ENCODE results near the gene RENBP. TPM values are rescaled to one million over a fixed set of nuclear protein-coding genes. Genes with fewer than 3 reads are reported as not detected.

The RENBP gene
- total RNA-seq, 6 experiments from 2014 or later, result 2.2 to 9.1 (median 5.2) TPM

- TF ChIP-seq CTCF (IDR thresholded peaks at IDR 0.05) (no peak), POLR2A (IDR thresholded peaks at IDR 0.05) (no peak)
- Histone ChIP-seq H3K9me3 (no peaks in the 10 kb centered on the region), H3K4me3 (peak within 1 kb of the TSS in 2 of 3 donors; percentile 24 to 42), H3K36me3 (no peaks in the 10 kb centered on the region), H3K27ac (peak within 1 kb of the TSS; percentile 44 to 84 (median 84)), H3K27me3 (no peaks in the 10 kb centered on the region), H3K4me1 (peaks cover 0 to 9% (median 4%) of the 10 kb centered on the region in 4 donors)
- intact Hi-C loops (cut with DNase I), result no loop called here
- ATAC-seq, result no peak
- WGBS (ENCODE audit: insufficient coverage, low coverage, low lambda C conversion rate, missing lambda C conversion rate), result 34% methylated on average over 10 of the region's 59 CpGs
- DNase-seq, result peak in 1 of 3 donors; percentile 36
These were observed 18.5 kb downstream of the RENBP start, which contains the start of gene ARHGAP4 for GRCh38 chrX:153925739-153926551. TSS of gene ARHGAP4 (minus strand) at chrX:153926264. CDS start at chrX:153926202, 62 bp downstream.

- DNase-seq, result no peak
- H3K4me3 ChIP-seq, result peak overlapping the region in 2 of 3 donors; percentile 0 to 24
- 78% methylated on average over 2 of the region's 4 CpGs for WGBS (ENCODE audit: insufficient coverage, low coverage, low lambda C conversion rate, missing lambda C conversion rate)
- H3K4me1 ChIP-seq, result peaks cover 0 to 9% (median 4%) of the 10 kb centered on the region in 4 donors
- no peaks in the 10 kb centered on the region for H3K27me3 ChIP-seq
- no peak overlapping the region for H3K27ac ChIP-seq
- TF ChIP-seq POLR2A (IDR thresholded peaks at IDR 0.05), result no peak
- no peak for TF ChIP-seq CTCF (IDR thresholded peaks at IDR 0.05)
- intact Hi-C loops (cut with DNase I), result no loop called here
- H3K9me3 ChIP-seq, result no peaks in the 10 kb centered on the region
- no peaks in the 10 kb centered on the region for H3K36me3 ChIP-seq
- ATAC-seq, result no peak
These were observed 19.1 kb downstream of the RENBP start for GRCh38 chrX:153925387-153925738.

GRCh38 chrX:153924149-153924861 lies 20.1 kb downstream of the RENBP start:
- no peak for TF ChIP-seq POLR2A (IDR thresholded peaks at IDR 0.05)
- TF ChIP-seq CTCF (IDR thresholded peaks at IDR 0.05), result peak in 2 of 4 donors; percentile 9 to 12
- H3K27me3 ChIP-seq, result no peaks in the 10 kb centered on the region
- peak overlapping the region in 1 of 3 donors; percentile 2 for H3K4me3 ChIP-seq
- ATAC-seq (no peak), DNase-seq (peak in 1 of 3 donors; percentile 41)
- H3K27ac ChIP-seq, result no peak overlapping the region
- H3K4me1 ChIP-seq, result peaks cover 0 to 9% (median 4%) of the 10 kb centered on the region in 4 donors
- intact Hi-C loops (cut with DNase I), result no loop called here
- no peaks in the 10 kb centered on the region for H3K9me3 ChIP-seq
- H3K36me3 ChIP-seq, result no peaks in the 10 kb centered on the region
- WGBS (ENCODE audit: insufficient coverage, low coverage, low lambda C conversion rate, missing lambda C conversion rate), result 33% methylated on average over 9 of the region's 14 CpGs

GRCh38 chrX:153922932-153923857 lies 21.2 kb downstream of the RENBP start:
- intact Hi-C loops (cut with DNase I), result no loop called here
- TF ChIP-seq POLR2A (IDR thresholded peaks at IDR 0.05) (no peak), CTCF (IDR thresholded peaks at IDR 0.05) (peak; percentile 28 to 71 (median 63))
- WGBS (ENCODE audit: insufficient coverage, low coverage, low lambda C conversion rate, missing lambda C conversion rate), result 57% methylated on average over 7 of the region's 25 CpGs

More at GRCh38 chrX:153922932-153923857, 21.2 kb downstream of the RENBP start:
- no peaks in the 10 kb centered on the region for H3K36me3 ChIP-seq
- H3K27ac ChIP-seq, result no peak overlapping the region
- no peaks in the 10 kb centered on the region for H3K27me3 ChIP-seq
- no peaks in the 10 kb centered on the region for H3K9me3 ChIP-seq
- H3K4me3 ChIP-seq, result no peak overlapping the region
- DNase-seq, result peak; percentile 83 to 85 (median 84)
- peak; percentile 73 to 79 (median 76) for ATAC-seq
- no peaks in the 10 kb centered on the region for H3K4me1 ChIP-seq
